Kidney (tissue), 14 donors: Measurements from ENCODE around the gene TTYH1. TPM values are rescaled to one million over a fixed set of nuclear protein-coding genes. Genes with fewer than 3 reads are reported as not detected.

Source experiments
- DNase-seq, 5 donors: peaks; one replicate each; pipeline ENCODE4 v3.0.0-alpha.2; 2013 to 2020
- FAIRE-seq: peaks from 2 replicates; lab custom pipeline; 2012; peaks lifted over from hg19 to GRCh38; lab: Jason Lieb, UNC
- H3K27ac ChIP-seq, 2 donors: one replicate each; pipeline ENCODE4 v1.7.0; 2013; ENCODE audit warnings: low read depth in 2 of 2, low read length in 2 of 2, inconsistent platforms in 1 of 2
- H3K27me3 ChIP-seq: one replicate; pipeline ENCODE4 v1.7.1; 2013; ENCODE audit warnings: low read length, inconsistent platforms; ENCODE audit not compliant: control insufficient read depth, insufficient read depth
- H3K36me3 ChIP-seq, 3 donors: one replicate each; pipeline versions ENCODE4 v1.7.0 to v1.7.1; 2013; ENCODE audit warnings: low read length in 3 of 3, control low read depth in 1 of 3, inconsistent platforms in 1 of 3; ENCODE audit not compliant: insufficient read depth in 3 of 3, control insufficient read depth in 2 of 3
- H3K4me1 ChIP-seq, 3 donors: one replicate each; pipeline versions ENCODE4 v1.7.0 to v1.7.1; 2013; ENCODE audit warnings: low read length in 3 of 3, inconsistent platforms in 1 of 3, low read depth in 1 of 3; ENCODE audit not compliant: control insufficient read depth in 2 of 3, insufficient read depth in 2 of 3
- H3K4me3 ChIP-seq, 3 donors: one replicate each; pipeline versions ENCODE4 v1.7.0 to v1.8.1; 2013; ENCODE audit warnings: low read length in 3 of 3, control low read depth in 1 of 3, inconsistent platforms in 1 of 3
- H3K9ac ChIP-seq, 3 donors: one replicate each; pipeline versions ENCODE4 v1.7.0 to v1.7.1; 2013; ENCODE audit warnings: low read length in 3 of 3, control low read depth in 1 of 3, inconsistent platforms in 1 of 3
- H3K9me3 ChIP-seq, 3 donors: one replicate each; pipeline versions ENCODE4 v1.7.0 to v1.7.1; 2013; ENCODE audit warnings: low read length in 3 of 3, control low read depth in 1 of 3, inconsistent platforms in 1 of 3; ENCODE audit not compliant: control insufficient read depth in 2 of 3, insufficient read depth in 1 of 3
- CTCF ChIP-seq: IDR thresholded peaks from 3 replicates; pipeline ENCODE4 v1.5.1; 2012; ENCODE audit warnings: mild to moderate bottlenecking, moderate library complexity, borderline replicate concordance; ENCODE audit not compliant: insufficient read depth; ENCODE audit errors: extremely low read depth
- intact Hi-C: fragments of 100-400 bp; cut with DNase I; formaldehyde crosslinking; loops from one replicate; pipeline ENCODE4 v1.11.1; 2022
- polyA plus RNA-seq: library from polyadenylated mRNA; stranded (reverse); fragments of 350-450 nt; fragmentation: Illumina TruSeq; extraction: RNeasy Lipid Tissue Mini Kit (QIAGEN cat#74804); gene quantifications from one replicate; pipeline ENCODE4 v1.2.3, GENCODE V29; 2014; ENCODE audit warnings: low read depth, low replicate concordance; ENCODE audit not compliant: insufficient read depth
- total RNA-seq: library from RNA; stranded (reverse); fragmentation: NEBNext Ultra II Directional; extraction: Animal tissue kit (Norgen Biotek cat#: 25700); gene quantifications from one replicate; pipeline ENCODE4 v1.2.1, GENCODE V29; 2021
- donor health status: control.
- donor health status: control.
- donor health status: control.
- donor health status: control.
- donor health status: control.
- donor health status: DM: yes; HTN: yes; CAD: no.
- donor health status: Normal renal cell carcinoma (clear cell type).

Gene TTYH1
- total and polyA plus RNA-seq, 2 donors from 2014 or later = 1.5 to 1.9 TPM

- peak within 1 kb of the TSS; percentile 94 to 97 (median 94) for H3K9ac ChIP-seq
- peaks cover 0 to 22% (median 20%) of the 10 kb centered on the region in 3 donors for H3K4me1 ChIP-seq
- peaks cover 5 to 29% (median 24%) of the 10 kb centered on the region in 3 donors for H3K36me3 ChIP-seq
- intact Hi-C loops = no loop called here
- no peak for TF ChIP-seq CTCF
- H3K27me3 ChIP-seq = no peaks in the 10 kb centered on the region
- DNase-seq (peak; percentile 98 to 99 (median 99)), FAIRE-seq (peak; percentile 15)
- peak within 1 kb of the TSS; percentile 95 to 97 (median 96) for H3K4me3 ChIP-seq
- H3K27ac ChIP-seq = peak within 1 kb of the TSS; percentile 99
- no peaks in the 10 kb centered on the region for H3K9me3 ChIP-seq
These were observed 33.8 kb downstream of the TTYH1 start, which contains the start of gene LENG8 for GRCh38 chr19:54448774-54449700. Gene LENG8, plus strand, starts transcription at chr19:54449199. Its CDS starts 2,146 bp downstream, at chr19:54451345.

GRCh38 chr19:54449701-54450069, 34.4 kb downstream of the TTYH1 start:
- Histone ChIP-seq H3K27ac (peak overlapping the region; percentile 99), H3K36me3 (peaks cover 5 to 35% (median 29%) of the 10 kb centered on the region in 3 donors), H3K4me1 (peaks cover 0 to 22% (median 20%) of the 10 kb centered on the region in 3 donors), H3K9ac (peak overlapping the region; percentile 86 to 97 (median 91)), H3K27me3 (no peaks in the 10 kb centered on the region), H3K9me3 (no peaks in the 10 kb centered on the region), H3K4me3 (peak overlapping the region; percentile 95 to 97 (median 96))
- no peak for FAIRE-seq
- DNase-seq = no peak
- no peak for TF ChIP-seq CTCF
- intact Hi-C loops = no loop called here

- intact Hi-C loops = no loop called here
- FAIRE-seq = no peak
- no peaks in the 10 kb centered on the region for H3K9me3 ChIP-seq
- H3K4me3 ChIP-seq = no peak overlapping the region
- DNase-seq = peak in 2 of 5 donors; percentile 31 to 70
- peaks cover 5 to 49% (median 34%) of the 10 kb centered on the region in 3 donors for H3K36me3 ChIP-seq
- no peaks in the 10 kb centered on the region for H3K27me3 ChIP-seq
- H3K4me1 ChIP-seq = peaks cover 0 to 22% (median 20%) of the 10 kb centered on the region in 3 donors
- H3K27ac ChIP-seq = no peak overlapping the region
- TF ChIP-seq CTCF = no peak
- peak overlapping the region in 2 of 3 donors; percentile 23 to 97 for H3K9ac ChIP-seq
These were observed 36.1 kb downstream of the TTYH1 start for GRCh38 chr19:54451331-54451871.
